Measurements from ENCODE around the gene LCLAT1.

DNA sequence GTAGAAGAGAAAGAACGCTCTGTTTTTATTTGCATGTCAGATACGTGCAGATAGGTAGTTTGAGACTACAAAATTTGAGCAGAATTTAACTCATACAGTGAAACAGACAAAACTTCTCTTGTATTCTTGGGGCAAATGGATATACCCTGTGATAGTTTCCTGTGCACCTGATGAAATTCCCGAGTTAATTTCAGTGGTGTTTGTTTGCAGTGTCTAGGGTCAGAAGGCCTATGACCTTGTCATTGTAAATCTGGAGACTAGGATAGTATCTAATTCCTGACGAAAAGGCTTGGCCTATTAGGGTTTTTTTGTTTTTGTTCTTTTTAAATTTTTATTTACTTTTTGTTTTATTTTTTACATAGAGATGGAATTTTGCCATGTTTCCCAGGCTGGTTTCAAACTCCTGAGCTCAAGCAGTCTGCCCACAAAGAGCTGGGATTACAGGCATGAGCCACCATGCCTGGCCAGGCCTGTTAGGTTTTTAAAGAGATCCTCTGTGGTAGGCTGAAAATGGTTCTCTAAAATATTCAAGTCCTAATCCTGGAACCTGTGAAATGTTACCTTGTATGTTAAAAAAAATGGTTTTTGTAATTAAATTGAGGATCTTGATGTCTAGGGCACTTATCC, 17.6 kb downstream of the LCLAT1 start:
- TF ChIP-seq, protein P1, sequence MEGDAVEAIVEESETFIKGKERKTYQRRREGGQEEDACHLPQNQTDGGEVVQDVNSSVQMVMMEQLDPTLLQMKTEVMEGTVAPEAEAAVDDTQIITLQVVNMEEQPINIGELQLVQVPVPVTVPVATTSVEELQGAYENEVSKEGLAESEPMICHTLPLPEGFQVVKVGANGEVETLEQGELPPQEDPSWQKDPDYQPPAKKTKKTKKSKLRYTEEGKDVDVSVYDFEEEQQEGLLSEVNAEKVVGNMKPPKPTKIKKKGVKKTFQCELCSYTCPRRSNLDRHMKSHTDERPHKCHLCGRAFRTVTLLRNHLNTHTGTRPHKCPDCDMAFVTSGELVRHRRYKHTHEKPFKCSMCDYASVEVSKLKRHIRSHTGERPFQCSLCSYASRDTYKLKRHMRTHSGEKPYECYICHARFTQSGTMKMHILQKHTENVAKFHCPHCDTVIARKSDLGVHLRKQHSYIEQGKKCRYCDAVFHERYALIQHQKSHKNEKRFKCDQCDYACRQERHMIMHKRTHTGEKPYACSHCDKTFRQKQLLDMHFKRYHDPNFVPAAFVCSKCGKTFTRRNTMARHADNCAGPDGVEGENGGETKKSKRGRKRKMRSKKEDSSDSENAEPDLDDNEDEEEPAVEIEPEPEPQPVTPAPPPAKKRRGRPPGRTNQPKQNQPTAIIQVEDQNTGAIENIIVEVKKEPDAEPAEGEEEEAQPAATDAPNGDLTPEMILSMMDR (conservative IDR thresholded peaks at IDR 0.05; ENCODE audit: low read length): no peak
- no peak for TF ChIP-seq EZH2phosphoT487 (IDR thresholded peaks at IDR 0.05; ENCODE audit: borderline replicate concordance, low read depth, low read length)

Measured in OCI-LY7 (cell line).